HUES6 (cell line): ENCODE results near the gene HDAC10.
A peak's percentile ranks its signal among the peaks of the same experiment; 100 is the strongest.

ENCODE experiments used
- H3K27ac ChIP-seq: 2 replicates; pipeline ENCODE4 v1.7.0; 2013; ENCODE audit warnings: low read depth, mild to moderate bottlenecking, low read length, inconsistent platforms
- H3K27me3 ChIP-seq: 2 replicates; pipeline ENCODE4 v1.6.1; 2013; ENCODE audit warnings: low read length; ENCODE audit not compliant: control insufficient read depth, insufficient read depth
- H3K36me3 ChIP-seq: 2 replicates; pipeline ENCODE4 v1.6.1; 2013; ENCODE audit warnings: low read length; ENCODE audit not compliant: control insufficient read depth, insufficient read depth
- H3K4me1 ChIP-seq: 2 replicates; pipeline ENCODE4 v1.6.1; 2013; ENCODE audit warnings: low read length; ENCODE audit not compliant: control insufficient read depth, insufficient read depth
- H3K4me3 ChIP-seq: 2 replicates; pipeline ENCODE4 v1.5.1; 2013; ENCODE audit warnings: low read depth, low read length
- H3K9ac ChIP-seq: one replicate; pipeline ENCODE4 v1.6.1; 2013; ENCODE audit warnings: mild to moderate bottlenecking, low read length
- H3K9me3 ChIP-seq: 2 replicates; pipeline ENCODE4 v1.6.1; 2013; ENCODE audit warnings: low read depth, low read length; ENCODE audit not compliant: control insufficient read depth, insufficient read depth

HDAC10 gene

GRCh38 chr22:50250555-50251476, at the start of gene HDAC10:
HDAC10 (minus strand) TSS chr22:50251265; CDS start chr22:50251032, 233 bp downstream.
- Histone ChIP-seq H3K9me3 (no peaks in the 10 kb centered on the region), H3K36me3 (peaks cover 18% of the 10 kb centered on the region), H3K4me3 (peak within 1 kb of the TSS; percentile 83), H3K9ac (peak within 1 kb of the TSS; percentile 67), H3K4me1 (peaks cover 14% of the 10 kb centered on the region), H3K27ac (peak within 1 kb of the TSS; percentile 36; the same call in 1 of the 2 replicates), H3K27me3 (no peaks in the 10 kb centered on the region)

GRCh38 chr22:50300620-50301257, 49.7 kb upstream of the HDAC10 start:
- H3K9ac ChIP-seq, result no peak overlapping the region
- no peaks in the 10 kb centered on the region for H3K9me3 ChIP-seq
- H3K36me3 ChIP-seq, result no peaks in the 10 kb centered on the region
- H3K27ac ChIP-seq, result no peak overlapping the region
- peak overlapping the region; percentile 54; the same call in 1 of the 2 replicates for H3K4me3 ChIP-seq
- H3K4me1 ChIP-seq, result peaks cover 44% of the 10 kb centered on the region
- no peaks in the 10 kb centered on the region for H3K27me3 ChIP-seq

- Histone ChIP-seq H3K9ac (peak overlapping the region; percentile 18), H3K4me1 (peaks cover 39% of the 10 kb centered on the region), H3K27ac (no peak overlapping the region), H3K27me3 (no peaks in the 10 kb centered on the region), H3K9me3 (no peaks in the 10 kb centered on the region), H3K4me3 (peak overlapping the region; percentile 54), H3K36me3 (no peaks in the 10 kb centered on the region)
These were observed 48.9 kb upstream of the HDAC10 start for GRCh38 chr22:50299785-50300619.

- no peak overlapping the region for H3K27ac ChIP-seq
- H3K27me3 ChIP-seq, result no peaks in the 10 kb centered on the region
- peak overlapping the region; percentile 54 for H3K4me3 ChIP-seq
- no peaks in the 10 kb centered on the region for H3K36me3 ChIP-seq
- H3K9me3 ChIP-seq, result no peaks in the 10 kb centered on the region
- peaks cover 38% of the 10 kb centered on the region for H3K4me1 ChIP-seq
- no peak overlapping the region for H3K9ac ChIP-seq
These were observed 48.1 kb upstream of the HDAC10 start for GRCh38 chr22:50298937-50299784.

- no peak overlapping the region for H3K27ac ChIP-seq
- H3K36me3 ChIP-seq, result no peaks in the 10 kb centered on the region
- H3K27me3 ChIP-seq, result no peaks in the 10 kb centered on the region
- peaks cover 36% of the 10 kb centered on the region for H3K4me1 ChIP-seq
- no peak overlapping the region for H3K4me3 ChIP-seq
- H3K9ac ChIP-seq, result no peak overlapping the region
- H3K9me3 ChIP-seq, result no peaks in the 10 kb centered on the region
These were observed 47.2 kb upstream of the HDAC10 start for GRCh38 chr22:50298266-50298637.

GRCh38 chr22:50297510-50298265, 46.6 kb upstream of the HDAC10 start:
- no peak overlapping the region for H3K9ac ChIP-seq

GRCh38 chr22:50296658-50297490, 45.8 kb upstream of the HDAC10 start:
- Histone ChIP-seq H3K4me3 (no peak overlapping the region), H3K36me3 (no peaks in the 10 kb centered on the region), H3K9me3 (no peaks in the 10 kb centered on the region), H3K27ac (no peak overlapping the region), H3K9ac (no peak overlapping the region), H3K4me1 (peaks cover 43% of the 10 kb centered on the region), H3K27me3 (no peaks in the 10 kb centered on the region)

More at GRCh38 chr22:50297510-50298265, 46.6 kb upstream of the HDAC10 start:
- Histone ChIP-seq H3K4me1 (peaks cover 39% of the 10 kb centered on the region), H3K27ac (no peak overlapping the region), H3K9me3 (no peaks in the 10 kb centered on the region), H3K4me3 (no peak overlapping the region), H3K27me3 (no peaks in the 10 kb centered on the region), H3K36me3 (no peaks in the 10 kb centered on the region)

GRCh38 chr22:50294319-50294656, 43.2 kb upstream of the HDAC10 start:
- Histone ChIP-seq H3K4me1 (peaks cover 35% of the 10 kb centered on the region), H3K27ac (peak overlapping the region; percentile 93), H3K9ac (peak overlapping the region; percentile 71), H3K4me3 (no peak overlapping the region), H3K9me3 (no peaks in the 10 kb centered on the region), H3K36me3 (peaks cover 17% of the 10 kb centered on the region), H3K27me3 (no peaks in the 10 kb centered on the region)
